ENCODE data around the gene COL28A1. TPM values are rescaled to one million over a fixed set of nuclear protein-coding genes. Genes with fewer than 3 reads are reported as not detected.

The COL28A1 gene
- total RNA-seq, 1 donor from 2014 or later = 18.3 TPM

DNA sequence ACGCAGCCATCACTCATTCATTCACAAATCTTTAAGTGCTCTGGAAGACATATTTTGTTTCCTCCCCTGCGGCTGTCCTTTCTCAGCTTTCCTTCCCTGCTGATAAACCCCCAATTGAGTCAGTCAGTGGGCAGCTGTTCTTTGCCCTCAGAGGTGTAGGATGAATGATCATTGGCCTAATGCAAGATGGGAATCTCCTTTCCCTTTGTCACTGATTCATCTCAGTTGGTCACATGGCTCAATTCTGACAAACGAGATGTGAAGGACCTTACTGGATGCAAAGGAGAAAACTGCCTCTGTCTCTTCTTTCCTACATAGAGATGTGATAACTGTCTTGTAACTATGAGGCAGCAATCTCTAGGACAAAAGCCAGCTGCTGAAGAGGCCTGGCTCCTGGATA is 44.6 kb downstream of the COL28A1 start:
- Mint-ChIP-seq H3K27ac (no peak overlapping the region), H3K9me3 (ENCODE audit: low read depth) (peaks cover 16% of the 10 kb centered on the region), H3K4me1 (ENCODE audit: low read depth) (no peaks in the 10 kb centered on the region), H3K4me3 (ENCODE audit: low read depth) (no peak overlapping the region), H3K27me3 (no peaks in the 10 kb centered on the region), H3K36me3 (ENCODE audit: insufficient read depth) (peaks cover 21% of the 10 kb centered on the region)
- TF ChIP-seq, protein P1, sequence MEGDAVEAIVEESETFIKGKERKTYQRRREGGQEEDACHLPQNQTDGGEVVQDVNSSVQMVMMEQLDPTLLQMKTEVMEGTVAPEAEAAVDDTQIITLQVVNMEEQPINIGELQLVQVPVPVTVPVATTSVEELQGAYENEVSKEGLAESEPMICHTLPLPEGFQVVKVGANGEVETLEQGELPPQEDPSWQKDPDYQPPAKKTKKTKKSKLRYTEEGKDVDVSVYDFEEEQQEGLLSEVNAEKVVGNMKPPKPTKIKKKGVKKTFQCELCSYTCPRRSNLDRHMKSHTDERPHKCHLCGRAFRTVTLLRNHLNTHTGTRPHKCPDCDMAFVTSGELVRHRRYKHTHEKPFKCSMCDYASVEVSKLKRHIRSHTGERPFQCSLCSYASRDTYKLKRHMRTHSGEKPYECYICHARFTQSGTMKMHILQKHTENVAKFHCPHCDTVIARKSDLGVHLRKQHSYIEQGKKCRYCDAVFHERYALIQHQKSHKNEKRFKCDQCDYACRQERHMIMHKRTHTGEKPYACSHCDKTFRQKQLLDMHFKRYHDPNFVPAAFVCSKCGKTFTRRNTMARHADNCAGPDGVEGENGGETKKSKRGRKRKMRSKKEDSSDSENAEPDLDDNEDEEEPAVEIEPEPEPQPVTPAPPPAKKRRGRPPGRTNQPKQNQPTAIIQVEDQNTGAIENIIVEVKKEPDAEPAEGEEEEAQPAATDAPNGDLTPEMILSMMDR (IDR thresholded peaks at IDR 0.05; ENCODE audit: unreplicated experiment) = no peak
- no peak for DNase-seq (ENCODE audit: low spot score, unreplicated experiment)

DNA sequence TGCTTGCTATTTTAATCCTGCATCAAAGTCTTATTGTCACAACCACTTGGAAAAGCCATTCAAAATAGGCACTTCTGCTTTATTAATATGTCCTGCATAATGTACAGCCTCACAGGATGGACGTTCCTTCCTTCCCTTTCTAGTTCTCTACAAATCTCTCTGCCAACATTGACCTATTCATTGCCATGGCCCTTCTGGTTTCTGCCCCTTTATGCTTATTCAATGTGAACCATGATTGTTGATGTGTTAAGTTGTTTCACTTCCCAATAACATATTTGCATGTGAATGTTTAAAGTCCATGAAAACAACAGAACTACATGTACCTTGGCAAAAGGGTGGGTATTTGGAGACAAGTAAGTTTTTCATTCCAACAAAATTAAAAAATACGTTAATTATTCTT is 45.7 kb downstream of the COL28A1 start:
- H3K27ac Mint-ChIP-seq = no peak overlapping the region
- TF ChIP-seq, protein P1 (IDR thresholded peaks at IDR 0.05; ENCODE audit: unreplicated experiment) = no peak
- peaks cover 27% of the 10 kb centered on the region for H3K36me3 Mint-ChIP-seq (ENCODE audit: insufficient read depth)
- H3K4me1 Mint-ChIP-seq (ENCODE audit: low read depth) = no peaks in the 10 kb centered on the region
- H3K9me3 Mint-ChIP-seq (ENCODE audit: low read depth) = peaks cover 25% of the 10 kb centered on the region
- no peak overlapping the region for H3K4me3 Mint-ChIP-seq (ENCODE audit: low read depth)
- H3K27me3 Mint-ChIP-seq = no peaks in the 10 kb centered on the region
- no peak for DNase-seq (ENCODE audit: low spot score, unreplicated experiment)

DNA sequence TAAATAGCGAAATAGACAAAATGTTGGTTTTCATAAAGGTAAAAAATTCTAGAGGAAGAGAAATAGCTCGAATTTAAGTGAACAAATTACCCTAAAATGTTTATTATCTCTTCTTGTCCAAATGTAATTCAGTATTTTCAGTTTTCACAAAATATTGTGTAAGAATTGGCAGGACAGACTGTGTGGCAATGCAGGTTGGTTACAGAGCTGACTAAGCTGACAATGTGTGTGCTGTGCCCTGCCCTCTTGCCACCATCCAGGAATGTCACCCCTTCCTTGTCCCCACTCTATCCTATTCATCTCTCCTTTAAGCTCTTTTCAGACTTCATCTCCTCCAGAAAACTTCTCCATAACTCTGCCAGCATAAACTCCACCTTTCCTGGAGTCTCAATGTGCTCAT is 46.1 kb downstream of the COL28A1 start:
- Mint-ChIP-seq H3K4me3 (ENCODE audit: low read depth) (no peak overlapping the region), H3K9me3 (ENCODE audit: low read depth) (peaks cover 27% of the 10 kb centered on the region), H3K36me3 (ENCODE audit: insufficient read depth) (peaks cover 29% of the 10 kb centered on the region), H3K27ac (no peak overlapping the region), H3K4me1 (ENCODE audit: low read depth) (no peaks in the 10 kb centered on the region), H3K27me3 (no peaks in the 10 kb centered on the region)
- TF ChIP-seq, protein P1 (IDR thresholded peaks at IDR 0.05; ENCODE audit: unreplicated experiment) = no peak
- DNase-seq (ENCODE audit: low spot score, unreplicated experiment) = no peak

DNA sequence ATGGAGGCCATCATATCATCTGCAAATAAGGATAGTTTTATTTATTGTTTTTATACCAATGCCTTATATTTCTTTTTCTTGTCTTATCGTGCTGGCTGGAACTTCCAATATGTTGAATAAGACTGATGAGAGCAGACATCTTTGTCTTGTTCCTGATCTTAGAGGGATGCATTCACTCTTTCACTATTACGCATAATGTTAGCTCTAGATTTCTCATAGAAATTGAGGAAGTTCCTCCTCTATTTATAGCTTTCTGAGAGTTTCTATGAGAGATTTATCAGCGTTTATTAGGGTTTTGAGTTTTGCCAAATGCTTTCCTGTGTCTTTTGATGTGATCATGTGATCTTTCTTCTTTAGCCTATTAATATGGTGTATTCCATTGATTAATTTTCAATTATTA is 49.3 kb downstream of the COL28A1 start:
- H3K27me3 Mint-ChIP-seq = no peaks in the 10 kb centered on the region
- H3K27ac Mint-ChIP-seq = no peak overlapping the region
- no peak overlapping the region for H3K4me3 Mint-ChIP-seq (ENCODE audit: low read depth)
- TF ChIP-seq, protein P1 (IDR thresholded peaks at IDR 0.05; ENCODE audit: unreplicated experiment) = no peak
- no peaks in the 10 kb centered on the region for H3K4me1 Mint-ChIP-seq (ENCODE audit: low read depth)
- H3K9me3 Mint-ChIP-seq (ENCODE audit: low read depth) = peaks cover 37% of the 10 kb centered on the region
- peaks cover 40% of the 10 kb centered on the region for H3K36me3 Mint-ChIP-seq (ENCODE audit: insufficient read depth)
- no peak for DNase-seq (ENCODE audit: low spot score, unreplicated experiment)

DNA sequence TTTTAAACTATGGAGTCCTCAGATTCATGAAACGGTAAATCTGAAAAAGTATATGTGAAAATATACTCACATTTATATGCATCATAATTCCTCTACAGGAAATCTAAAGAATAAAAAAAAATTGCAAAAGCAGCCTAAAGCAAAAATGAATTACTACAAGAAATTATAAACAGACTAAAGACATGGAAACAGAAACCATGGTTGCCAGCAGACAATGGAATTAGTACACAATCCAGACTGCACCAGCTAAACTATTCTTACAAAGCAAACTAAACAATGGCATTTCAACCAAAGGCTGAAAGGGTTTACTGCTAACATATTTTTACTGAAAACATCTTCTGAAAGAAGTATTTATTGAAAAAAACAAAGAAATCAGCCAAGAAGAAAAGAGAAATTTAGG is 51.6 kb downstream of the COL28A1 start:
- Mint-ChIP-seq H3K27ac (no peak overlapping the region), H3K36me3 (ENCODE audit: insufficient read depth) (peaks cover 38% of the 10 kb centered on the region), H3K9me3 (ENCODE audit: low read depth) (peaks cover 37% of the 10 kb centered on the region), H3K4me3 (ENCODE audit: low read depth) (no peak overlapping the region), H3K4me1 (ENCODE audit: low read depth) (no peaks in the 10 kb centered on the region), H3K27me3 (no peaks in the 10 kb centered on the region)
- no peak for DNase-seq (ENCODE audit: low spot score, unreplicated experiment)
- TF ChIP-seq, protein P1 (IDR thresholded peaks at IDR 0.05; ENCODE audit: unreplicated experiment) = no peak
